Breast epithelium (tissue), 4 donors: ENCODE results near the gene GRM1. TPM values are rescaled to one million over a fixed set of nuclear protein-coding genes. Genes with fewer than 3 reads are reported as not detected.

Experiments
- DNase-seq, 2 donors: peaks; one replicate each; pipeline ENCODE4 v3.0.0-alpha.2; 2019; ENCODE audit warnings: low spot score in 2 of 2
- H3K27ac ChIP-seq, 2 donors: fragments of 200-600 bp; sonication (generic) in 1 of 2; one replicate each; pipeline ENCODE4 v1.5.1; 2016 to 2019; ENCODE audit warnings: mild to moderate bottlenecking in 1 of 2
- H3K27me3 ChIP-seq, 2 donors: fragments of 200-600 bp; sonication (generic) in 1 of 2; one replicate each; pipeline versions ENCODE4 v1.5.1 to v1.6.0; 2017 to 2019; ENCODE audit warnings: control low read depth in 1 of 2, mild to moderate bottlenecking in 1 of 2
- H3K36me3 ChIP-seq: fragments of 200-600 bp; one replicate; pipeline ENCODE4 v1.5.1; 2019
- H3K4me1 ChIP-seq, 2 donors: fragments of 200-600 bp; sonication (generic); one replicate each; pipeline ENCODE4 v1.5.1; 2016 to 2019; ENCODE audit warnings: control low read depth in 1 of 2
- H3K4me3 ChIP-seq, 3 donors: fragments of 200-600 bp; sonication (generic); 1 replicate in 2 of 3; 2 replicates in 1 of 3; pipeline ENCODE4 v1.5.1; 2016 to 2019; ENCODE audit warnings: mild to moderate bottlenecking in 3 of 3, moderate library complexity in 2 of 3
- H3K9me3 ChIP-seq, 2 donors: fragments of 200-600 bp; sonication (generic) in 1 of 2; one replicate each; pipeline ENCODE4 v1.5.1; 2016 to 2019; ENCODE audit warnings: control low read depth in 1 of 2
- POLR2A ChIP-seq: fragments of 450-650 bp; IDR thresholded peaks from one replicate; pipeline ENCODE4 v1.6.1; 2016; ENCODE audit warnings: antibody characterized with exemption, mild to moderate bottlenecking, moderate library complexity
- POLR2AphosphoS5 ChIP-seq, 3 donors: sonication (generic); formaldehyde crosslinking; IDR thresholded peaks; one replicate each; pipeline ENCODE4 v1.6.1; 2017; ENCODE audit warnings: antibody characterized with exemption in 3 of 3
- intact Hi-C: fragments of 100-400 bp; cut with DNase I; formaldehyde crosslinking; loops from one replicate; pipeline ENCODE4 v1.15.1; 2023; ENCODE audit warnings: low total_unique reads
- total RNA-seq, 3 donors: library from RNA; depleted of rRNA; stranded (reverse); fragments of >200 nt; gene quantifications; one replicate each; pipeline ENCODE4 v1.1.0, GENCODE V29; 2016
- TF ChIP-seq, protein P1 (sequence below), 3 donors: fragments of 450-650 bp; IDR thresholded peaks; one replicate each; pipeline ENCODE4 v1.5.1; 2016 to 2017; ENCODE audit warnings: antibody characterized with exemption in 3 of 3, mild to moderate bottlenecking in 3 of 3, moderate library complexity in 3 of 3

GRM1 gene
- total RNA-seq, 3 donors from 2014 or later: 0.15 to 0.16 TPM; not detected in 1

GRCh38 chr6:146071781-146072180 lies 42.9 kb downstream of the GRM1 start:
- Histone ChIP-seq H3K27ac (no peak overlapping the region), H3K27me3 (no peaks in the 10 kb centered on the region), H3K9me3 (no peaks in the 10 kb centered on the region), H3K4me3 (no peak overlapping the region), H3K36me3 (no peaks in the 10 kb centered on the region), H3K4me1 (no peaks in the 10 kb centered on the region)
- intact Hi-C loops: no loop called here
- TF ChIP-seq, protein P1, sequence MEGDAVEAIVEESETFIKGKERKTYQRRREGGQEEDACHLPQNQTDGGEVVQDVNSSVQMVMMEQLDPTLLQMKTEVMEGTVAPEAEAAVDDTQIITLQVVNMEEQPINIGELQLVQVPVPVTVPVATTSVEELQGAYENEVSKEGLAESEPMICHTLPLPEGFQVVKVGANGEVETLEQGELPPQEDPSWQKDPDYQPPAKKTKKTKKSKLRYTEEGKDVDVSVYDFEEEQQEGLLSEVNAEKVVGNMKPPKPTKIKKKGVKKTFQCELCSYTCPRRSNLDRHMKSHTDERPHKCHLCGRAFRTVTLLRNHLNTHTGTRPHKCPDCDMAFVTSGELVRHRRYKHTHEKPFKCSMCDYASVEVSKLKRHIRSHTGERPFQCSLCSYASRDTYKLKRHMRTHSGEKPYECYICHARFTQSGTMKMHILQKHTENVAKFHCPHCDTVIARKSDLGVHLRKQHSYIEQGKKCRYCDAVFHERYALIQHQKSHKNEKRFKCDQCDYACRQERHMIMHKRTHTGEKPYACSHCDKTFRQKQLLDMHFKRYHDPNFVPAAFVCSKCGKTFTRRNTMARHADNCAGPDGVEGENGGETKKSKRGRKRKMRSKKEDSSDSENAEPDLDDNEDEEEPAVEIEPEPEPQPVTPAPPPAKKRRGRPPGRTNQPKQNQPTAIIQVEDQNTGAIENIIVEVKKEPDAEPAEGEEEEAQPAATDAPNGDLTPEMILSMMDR (IDR thresholded peaks at IDR 0.05): no peak
- no peak for TF ChIP-seq POLR2A
- no peak for TF ChIP-seq POLR2AphosphoS5 (IDR thresholded peaks at IDR 0.05)
- DNase-seq: no peak

DNA sequence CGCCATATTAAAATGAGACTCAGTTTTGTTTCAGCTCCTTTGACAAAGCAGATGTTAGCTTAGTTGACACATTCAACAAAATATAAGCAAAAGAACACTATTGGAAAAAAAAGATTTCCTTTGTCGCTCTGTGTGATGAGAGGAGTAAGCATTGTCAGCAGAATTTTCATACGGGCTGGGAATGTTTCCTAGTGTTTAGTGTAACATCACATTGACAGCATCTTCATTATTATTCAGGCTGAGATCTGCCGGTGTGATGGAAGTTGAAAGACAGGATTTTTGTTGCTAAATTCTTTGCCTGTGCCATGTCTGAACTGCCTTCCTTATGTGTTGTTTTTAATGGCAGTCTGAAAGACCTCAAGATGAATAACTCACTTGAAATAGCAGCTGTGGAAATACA lies 49.1 kb downstream of the GRM1 start:
- no peak overlapping the region for H3K27ac ChIP-seq
- intact Hi-C loops: no loop called here
- DNase-seq: no peak

GRCh38 chr6:146087386-146087785 lies 58.5 kb downstream of the GRM1 start:
- TF ChIP-seq POLR2A (no peak), POLR2AphosphoS5 (IDR thresholded peaks at IDR 0.05) (no peak)
- TF ChIP-seq, protein P1 (IDR thresholded peaks at IDR 0.05): no peak
- Histone ChIP-seq H3K27ac (no peak overlapping the region), H3K4me3 (no peak overlapping the region), H3K27me3 (no peaks in the 10 kb centered on the region), H3K4me1 (no peaks in the 10 kb centered on the region), H3K9me3 (no peaks in the 10 kb centered on the region), H3K36me3 (no peaks in the 10 kb centered on the region)
- no peak for DNase-seq
- intact Hi-C loops: no loop called here

More for the DNA sequence above, 49.1 kb downstream of the GRM1 start:
- no peaks in the 10 kb centered on the region for H3K36me3 ChIP-seq
- H3K4me3 ChIP-seq: no peak overlapping the region
- H3K27me3 ChIP-seq: peaks cover 0 to 5% of the 10 kb centered on the region in 2 donors
- H3K4me1 ChIP-seq: no peaks in the 10 kb centered on the region
- TF ChIP-seq, protein P1 (IDR thresholded peaks at IDR 0.05): no peak
- TF ChIP-seq POLR2A: no peak
- H3K9me3 ChIP-seq: no peaks in the 10 kb centered on the region

GRCh38 chr6:146090474-146090873 lies 61.6 kb downstream of the GRM1 start:
- Histone ChIP-seq H3K36me3 (no peaks in the 10 kb centered on the region), H3K27me3 (no peaks in the 10 kb centered on the region), H3K27ac (no peak overlapping the region), H3K9me3 (no peaks in the 10 kb centered on the region), H3K4me1 (no peaks in the 10 kb centered on the region), H3K4me3 (no peak overlapping the region)
- no peak for DNase-seq
- intact Hi-C loops: no loop called here
- TF ChIP-seq, protein P1 (IDR thresholded peaks at IDR 0.05): no peak
- TF ChIP-seq POLR2AphosphoS5 (IDR thresholded peaks at IDR 0.05) (no peak), POLR2A (no peak)

DNA sequence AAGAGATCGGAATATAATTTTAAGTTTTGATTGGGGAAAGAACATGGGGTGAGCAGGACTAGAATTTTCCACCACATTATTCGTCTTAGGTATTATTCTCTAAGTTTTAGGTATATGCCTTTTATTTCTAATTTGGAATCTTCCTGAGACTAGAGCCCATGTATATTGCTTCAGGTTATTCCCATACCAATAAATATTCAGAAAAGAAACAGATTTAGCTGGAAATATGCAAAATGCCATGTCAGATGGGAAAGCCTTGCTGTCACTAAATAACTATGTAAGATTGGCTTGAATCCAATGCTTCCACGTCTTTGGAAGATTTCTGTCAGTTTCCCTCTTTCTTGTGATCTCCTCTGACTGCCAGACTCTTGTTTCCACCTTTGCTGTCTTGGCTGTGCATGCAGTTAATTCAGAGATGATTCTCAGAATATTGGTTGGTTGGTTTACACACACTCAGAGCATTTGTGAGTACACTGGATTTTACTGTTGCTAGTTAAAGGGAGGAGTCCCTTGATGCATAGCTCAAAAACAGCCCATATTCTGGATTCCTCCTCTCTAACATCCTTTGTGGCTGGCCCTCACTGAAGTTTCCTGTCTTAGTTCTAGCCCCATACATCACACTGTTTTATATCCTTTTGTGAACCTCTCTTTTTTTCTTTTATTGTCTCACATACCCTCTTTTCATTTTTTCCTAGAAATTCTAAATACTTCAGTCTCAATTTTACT lies 64.3 kb downstream of the GRM1 start:
- intact Hi-C loops: no loop called here
- Histone ChIP-seq H3K9me3 (no peaks in the 10 kb centered on the region), H3K36me3 (no peaks in the 10 kb centered on the region), H3K4me1 (no peaks in the 10 kb centered on the region), H3K27me3 (no peaks in the 10 kb centered on the region), H3K27ac (no peak overlapping the region), H3K4me3 (no peak overlapping the region)
- TF ChIP-seq, protein P1 (IDR thresholded peaks at IDR 0.05): no peak
- no peak for TF ChIP-seq POLR2AphosphoS5 (IDR thresholded peaks at IDR 0.05)
- no peak for DNase-seq
